Keratinocyte (primary cell): ENCODE results near the gene C10orf71.

Source experiments
- EZH2 ChIP-seq: IDR thresholded peaks from one replicate; pipeline ENCODE4 v1.6.1; 2012; ENCODE audit warnings: inconsistent platforms, mild to moderate bottlenecking, low read length, moderate library complexity
- TF ChIP-seq, protein P1 (sequence below), 3 experiments: IDR thresholded peaks in 1 of 3; conservative IDR thresholded peaks in 1 of 3; optimal IDR thresholded peaks in 1 of 3; 2 replicates in 2 of 3; 3 replicates in 1 of 3; pipeline versions ENCODE3 to v1.5.1; 2011; ENCODE audit warnings: low read length in 3 of 3, mild to moderate bottlenecking in 3 of 3, moderate library complexity in 2 of 3, control low read depth in 1 of 3, inconsistent platforms in 1 of 3; ENCODE audit not compliant: insufficient read depth in 2 of 3; ENCODE audit errors: extremely low read depth in 1 of 3

DNA sequence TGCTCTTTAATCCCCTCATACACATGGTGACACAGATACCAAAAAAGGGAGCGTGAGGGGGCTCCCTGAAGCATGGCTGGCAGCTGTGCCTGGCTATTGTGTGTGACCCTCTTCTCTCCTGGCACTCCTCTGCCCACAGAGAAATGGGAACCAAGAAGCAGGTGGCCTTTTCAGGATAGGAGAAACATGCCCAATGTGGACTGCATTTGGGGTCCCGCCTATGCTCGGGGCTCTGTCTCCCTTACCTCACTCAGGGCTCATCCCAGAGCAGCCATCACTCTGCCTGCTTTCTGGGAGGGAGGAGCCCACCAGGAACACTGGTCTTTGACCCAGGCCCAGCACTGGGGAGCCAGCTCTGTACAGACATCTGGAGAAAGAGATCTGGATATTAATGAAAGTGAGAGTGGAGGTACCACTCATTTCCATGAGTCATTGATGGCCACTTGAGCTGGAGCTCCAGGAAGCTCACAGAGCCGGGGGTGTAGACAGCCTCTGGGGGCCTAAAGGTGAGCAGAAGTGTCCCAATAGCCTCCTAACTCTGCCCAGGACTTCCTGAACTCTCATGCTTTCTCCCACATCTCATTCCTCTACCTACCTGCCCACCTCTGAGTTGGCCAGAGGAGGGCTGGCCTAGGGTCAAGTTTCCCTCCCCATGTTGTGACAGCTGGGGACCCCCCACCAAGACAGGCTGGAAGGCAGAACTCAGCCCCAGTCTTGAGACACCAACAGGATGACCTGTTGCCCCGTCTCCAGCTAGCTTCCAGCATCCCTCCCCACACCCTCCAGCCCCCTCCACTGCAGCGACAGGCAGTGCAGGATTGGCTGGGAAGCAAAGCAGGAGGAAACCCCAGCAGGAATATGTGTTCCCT is 54.3 kb downstream of the C10orf71 start:
- TF ChIP-seq, protein P1, sequence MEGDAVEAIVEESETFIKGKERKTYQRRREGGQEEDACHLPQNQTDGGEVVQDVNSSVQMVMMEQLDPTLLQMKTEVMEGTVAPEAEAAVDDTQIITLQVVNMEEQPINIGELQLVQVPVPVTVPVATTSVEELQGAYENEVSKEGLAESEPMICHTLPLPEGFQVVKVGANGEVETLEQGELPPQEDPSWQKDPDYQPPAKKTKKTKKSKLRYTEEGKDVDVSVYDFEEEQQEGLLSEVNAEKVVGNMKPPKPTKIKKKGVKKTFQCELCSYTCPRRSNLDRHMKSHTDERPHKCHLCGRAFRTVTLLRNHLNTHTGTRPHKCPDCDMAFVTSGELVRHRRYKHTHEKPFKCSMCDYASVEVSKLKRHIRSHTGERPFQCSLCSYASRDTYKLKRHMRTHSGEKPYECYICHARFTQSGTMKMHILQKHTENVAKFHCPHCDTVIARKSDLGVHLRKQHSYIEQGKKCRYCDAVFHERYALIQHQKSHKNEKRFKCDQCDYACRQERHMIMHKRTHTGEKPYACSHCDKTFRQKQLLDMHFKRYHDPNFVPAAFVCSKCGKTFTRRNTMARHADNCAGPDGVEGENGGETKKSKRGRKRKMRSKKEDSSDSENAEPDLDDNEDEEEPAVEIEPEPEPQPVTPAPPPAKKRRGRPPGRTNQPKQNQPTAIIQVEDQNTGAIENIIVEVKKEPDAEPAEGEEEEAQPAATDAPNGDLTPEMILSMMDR (optimal IDR thresholded peaks at IDR 0.05 in 1 of 3, IDR thresholded peaks at IDR 0.05 in 1 of 3, conservative IDR thresholded peaks at IDR 0.05 in 1 of 3; ENCODE audit: extremely low read depth in 1 of 3, insufficient read depth in 2 of 3, low read length in 3 of 3): no peak
- TF ChIP-seq EZH2: no peak
